Measurements from ENCODE around the gene PTPRN. TPM values are rescaled to one million over a fixed set of nuclear protein-coding genes. Genes with fewer than 3 reads are reported as not detected.

The PTPRN gene
- total RNA-seq, 1 donor from 2014 or later, result 4.1 TPM

DNA sequence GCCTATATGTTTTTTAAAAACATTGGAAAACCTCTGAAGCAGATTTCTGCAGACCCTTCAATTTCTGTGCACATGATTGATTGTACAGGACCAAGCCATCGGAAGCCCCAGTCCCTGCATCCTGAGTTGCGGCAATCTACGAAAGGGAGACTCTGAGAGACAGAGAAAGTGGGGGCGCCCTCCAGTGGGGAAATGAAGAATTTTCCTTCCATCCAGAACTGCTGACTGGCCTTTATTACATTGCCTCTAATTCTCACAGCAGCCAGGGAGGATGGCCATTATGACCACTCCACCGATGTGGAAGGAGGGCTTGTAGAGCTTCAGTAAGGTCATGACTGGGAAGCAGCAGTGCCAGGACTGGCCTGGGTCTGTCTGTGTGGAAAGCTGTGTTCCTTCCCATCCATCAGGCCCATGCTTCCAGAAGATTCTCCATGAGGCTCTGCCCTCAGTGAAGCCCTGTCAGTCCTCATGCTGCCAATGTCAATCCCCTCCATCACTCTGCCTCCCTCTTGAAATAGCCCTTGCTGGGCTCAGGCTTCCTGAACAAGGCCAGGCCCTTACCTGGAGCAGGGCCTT is 43.3 kb upstream of the PTPRN start:
- Mint-ChIP-seq H3K4me1 (peaks cover 11% of the 10 kb centered on the region), H3K36me3 (ENCODE audit: low read depth) (no peaks in the 10 kb centered on the region), H3K27ac (ENCODE audit: unreplicated experiment) (no peak overlapping the region), H3K9me3 (no peaks in the 10 kb centered on the region), H3K4me3 (no peak overlapping the region), H3K27me3 (ENCODE audit: low read depth) (peaks cover 78% of the 10 kb centered on the region)
- TF ChIP-seq, protein P1, sequence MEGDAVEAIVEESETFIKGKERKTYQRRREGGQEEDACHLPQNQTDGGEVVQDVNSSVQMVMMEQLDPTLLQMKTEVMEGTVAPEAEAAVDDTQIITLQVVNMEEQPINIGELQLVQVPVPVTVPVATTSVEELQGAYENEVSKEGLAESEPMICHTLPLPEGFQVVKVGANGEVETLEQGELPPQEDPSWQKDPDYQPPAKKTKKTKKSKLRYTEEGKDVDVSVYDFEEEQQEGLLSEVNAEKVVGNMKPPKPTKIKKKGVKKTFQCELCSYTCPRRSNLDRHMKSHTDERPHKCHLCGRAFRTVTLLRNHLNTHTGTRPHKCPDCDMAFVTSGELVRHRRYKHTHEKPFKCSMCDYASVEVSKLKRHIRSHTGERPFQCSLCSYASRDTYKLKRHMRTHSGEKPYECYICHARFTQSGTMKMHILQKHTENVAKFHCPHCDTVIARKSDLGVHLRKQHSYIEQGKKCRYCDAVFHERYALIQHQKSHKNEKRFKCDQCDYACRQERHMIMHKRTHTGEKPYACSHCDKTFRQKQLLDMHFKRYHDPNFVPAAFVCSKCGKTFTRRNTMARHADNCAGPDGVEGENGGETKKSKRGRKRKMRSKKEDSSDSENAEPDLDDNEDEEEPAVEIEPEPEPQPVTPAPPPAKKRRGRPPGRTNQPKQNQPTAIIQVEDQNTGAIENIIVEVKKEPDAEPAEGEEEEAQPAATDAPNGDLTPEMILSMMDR (conservative IDR thresholded peaks at IDR 0.05), result peak; percentile 69
- DNase-seq (ENCODE audit: low read depth, low spot score), result peak; percentile 77

DNA sequence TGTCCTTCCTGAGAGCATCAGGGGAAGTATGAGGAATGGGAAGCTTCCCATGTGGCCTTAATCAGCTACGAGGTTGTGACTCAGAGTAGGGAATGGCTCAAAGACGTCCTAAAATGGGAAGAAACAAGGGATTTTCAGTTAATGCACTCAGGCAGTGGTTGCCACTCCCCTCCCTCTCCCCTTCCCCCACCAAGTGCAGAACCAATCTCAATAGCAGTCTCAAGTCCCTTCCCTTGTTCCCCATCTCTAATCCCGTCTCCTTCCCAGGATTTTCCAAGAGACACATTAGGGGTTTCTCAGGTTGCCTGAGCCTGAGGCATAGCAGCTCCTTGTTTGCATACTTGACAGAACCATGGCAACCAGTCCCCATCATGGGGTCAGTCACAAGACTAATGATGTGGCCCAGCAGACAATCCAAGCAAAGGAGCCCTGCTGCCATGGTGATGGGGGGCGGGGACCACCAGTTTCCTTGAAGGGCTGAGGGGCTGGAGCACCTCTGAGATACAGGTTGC is 41.6 kb upstream of the PTPRN start:
- peaks cover 11% of the 10 kb centered on the region for H3K4me1 Mint-ChIP-seq
- no peaks in the 10 kb centered on the region for H3K36me3 Mint-ChIP-seq (ENCODE audit: low read depth)
- H3K27me3 Mint-ChIP-seq (ENCODE audit: low read depth), result peaks cover 74% of the 10 kb centered on the region
- peak; percentile 42 for DNase-seq (ENCODE audit: low read depth, low spot score)
- TF ChIP-seq, protein P1 (conservative IDR thresholded peaks at IDR 0.05), result no peak
- peak overlapping the region; percentile 48 for H3K27ac Mint-ChIP-seq (ENCODE audit: unreplicated experiment)
- no peak overlapping the region for H3K4me3 Mint-ChIP-seq
- H3K9me3 Mint-ChIP-seq, result no peaks in the 10 kb centered on the region

- H3K4me3 Mint-ChIP-seq, result no peak overlapping the region
- H3K27ac Mint-ChIP-seq (ENCODE audit: unreplicated experiment), result no peak overlapping the region
- H3K4me1 Mint-ChIP-seq, result peaks cover 11% of the 10 kb centered on the region
Observed at GRCh38 chr2:219350215-219350614, 41.0 kb upstream of the PTPRN start.

GRCh38 chr2:219344751-219345430 is 35.7 kb upstream of the PTPRN start:
- TF ChIP-seq, protein P1 (conservative IDR thresholded peaks at IDR 0.05), result no peak
- Mint-ChIP-seq H3K27ac (ENCODE audit: unreplicated experiment) (no peak overlapping the region), H3K9me3 (no peaks in the 10 kb centered on the region), H3K36me3 (ENCODE audit: low read depth) (no peaks in the 10 kb centered on the region), H3K4me3 (no peak overlapping the region), H3K27me3 (ENCODE audit: low read depth) (peaks cover 70% of the 10 kb centered on the region), H3K4me1 (peaks cover 8% of the 10 kb centered on the region)
- DNase-seq (ENCODE audit: low read depth, low spot score), result no peak

More at GRCh38 chr2:219350215-219350614, 41.0 kb upstream of the PTPRN start:
- DNase-seq (ENCODE audit: low read depth, low spot score), result no peak
- no peaks in the 10 kb centered on the region for H3K36me3 Mint-ChIP-seq (ENCODE audit: low read depth)
- peaks cover 73% of the 10 kb centered on the region for H3K27me3 Mint-ChIP-seq (ENCODE audit: low read depth)
- H3K9me3 Mint-ChIP-seq, result no peaks in the 10 kb centered on the region
- TF ChIP-seq, protein P1 (conservative IDR thresholded peaks at IDR 0.05), result no peak

GRCh38 chr2:219335373-219335786 is 26.2 kb upstream of the PTPRN start:
- TF ChIP-seq, protein P1 (conservative IDR thresholded peaks at IDR 0.05), result no peak
- H3K9me3 Mint-ChIP-seq, result no peaks in the 10 kb centered on the region
- no peaks in the 10 kb centered on the region for H3K36me3 Mint-ChIP-seq (ENCODE audit: low read depth)
- peaks cover 3% of the 10 kb centered on the region for H3K4me1 Mint-ChIP-seq
- H3K4me3 Mint-ChIP-seq, result no peak overlapping the region
- no peak for DNase-seq (ENCODE audit: low read depth, low spot score)
- H3K27me3 Mint-ChIP-seq (ENCODE audit: low read depth), result peaks cover 97% of the 10 kb centered on the region
- no peak overlapping the region for H3K27ac Mint-ChIP-seq (ENCODE audit: unreplicated experiment)

All from neural crest cell (in vitro differentiated cells).